HepG2 (cell line): ENCODE data around the gene MAT2A. TPM values are rescaled to one million over a fixed set of nuclear protein-coding genes. Genes with fewer than 3 reads are reported as not detected.

ENCODE experiments used
- ATF5 ChIP-seq: sonication (generic); formaldehyde crosslinking; IDR thresholded peaks from 2 replicates; pipeline ENCODE4 v1.4.0; 2020; ENCODE audit warnings: mild to moderate bottlenecking, low read depth, missing genetic modification reagents
- CCDC6 ChIP-seq: sonication (generic); formaldehyde crosslinking; IDR thresholded peaks from 2 replicates; pipeline ENCODE4 v1.8.1; 2022; ENCODE audit warnings: mild to moderate bottlenecking, missing genetic modification reagents, moderate library complexity
- DDIT3 ChIP-seq: sonication (generic); formaldehyde crosslinking; IDR thresholded peaks from 2 replicates; pipeline ENCODE4 v1.4.0; 2020; ENCODE audit warnings: mild to moderate bottlenecking, missing genetic modification reagents
- FOXP4 ChIP-seq: sonication (generic); formaldehyde crosslinking; IDR thresholded peaks from 2 replicates; pipeline ENCODE4 v1.4.0; 2020; ENCODE audit warnings: missing genetic modification reagents
- GPN1 ChIP-seq: sonication (generic); formaldehyde crosslinking; IDR thresholded peaks from 2 replicates; pipeline ENCODE4 v1.5.1; 2020; ENCODE audit warnings: missing genetic modification reagents, borderline replicate concordance
- MIER2 ChIP-seq: IDR thresholded peaks from 2 replicates; pipeline ENCODE4 v1.6.1; 2016; ENCODE audit warnings: missing biosample characterization, missing genetic modification reagents
- MTA3 ChIP-seq: sonication (generic); formaldehyde crosslinking; IDR thresholded peaks from 2 replicates; pipeline ENCODE4 v1.4.0; 2020; ENCODE audit warnings: missing genetic modification reagents
- NFRKB ChIP-seq: fragments of 450-650 bp; IDR thresholded peaks from 2 replicates; pipeline ENCODE4 v1.6.1; 2017
- PCBP2 ChIP-seq: fragments of 200-400 bp; formaldehyde crosslinking; optimal IDR thresholded peaks from 2 replicates; pipeline ENCODE3; 2018; ENCODE audit warnings: low read length, low read depth; ENCODE audit not compliant: poor library complexity, severe bottlenecking
- PHB2 ChIP-seq: fragments of 450-650 bp; IDR thresholded peaks from 2 replicates; pipeline ENCODE4 v1.6.1; 2018; ENCODE audit not compliant: partially characterized antibody
- RBAK ChIP-seq: sonication (generic); formaldehyde crosslinking; IDR thresholded peaks from 2 replicates; pipeline ENCODE4 v1.5.1; 2020; ENCODE audit warnings: mild to moderate bottlenecking, missing genetic modification reagents
- RBM39 ChIP-seq: fragments of 200-400 bp; formaldehyde crosslinking; IDR thresholded peaks from one replicate; pipeline ENCODE4 v1.6.1; 2018; ENCODE audit warnings: antibody characterized with exemption, mild to moderate bottlenecking, low read depth, low read length; ENCODE audit not compliant: poor library complexity, severe bottlenecking
- TAF1 ChIP-seq: sonication (generic); formaldehyde crosslinking; IDR thresholded peaks from 2 replicates; pipeline ENCODE4 v1.4.0; 2020; ENCODE audit warnings: missing genetic modification reagents
- TBX2 ChIP-seq: sonication (generic); formaldehyde crosslinking; IDR thresholded peaks from 2 replicates; pipeline ENCODE4 v1.5.0; 2020; ENCODE audit warnings: missing genetic modification reagents, mild to moderate bottlenecking, borderline replicate concordance
- TOE1 ChIP-seq: sonication (generic); formaldehyde crosslinking; IDR thresholded peaks from 2 replicates; pipeline ENCODE4 v1.4.0; 2020; ENCODE audit warnings: mild to moderate bottlenecking, missing genetic modification reagents
- ZBTB25 ChIP-seq: IDR thresholded peaks from 2 replicates; pipeline ENCODE4 v1.6.1; 2018; ENCODE audit warnings: missing genetic modification reagents
- ZFP36L2 ChIP-seq: sonication (generic); formaldehyde crosslinking; IDR thresholded peaks from 2 replicates; pipeline ENCODE4 v1.4.0; 2020; ENCODE audit warnings: missing genetic modification reagents
- ZNF234 ChIP-seq: sonication (generic); formaldehyde crosslinking; conservative IDR thresholded peaks from 2 replicates; pipeline ENCODE4 v1.5.1; 2020; ENCODE audit warnings: mild to moderate bottlenecking, missing genetic modification reagents
- ZNF3 ChIP-seq: IDR thresholded peaks from 2 replicates; pipeline ENCODE4 v1.7.0; 2017; ENCODE audit warnings: inconsistent platforms
- ZNF460 ChIP-seq: sonication (generic); formaldehyde crosslinking; IDR thresholded peaks from 2 replicates; pipeline ENCODE4 v1.5.1; 2020; ENCODE audit warnings: missing genetic modification reagents, mild to moderate bottlenecking, borderline replicate concordance
- ZNF550 ChIP-seq: sonication (generic); formaldehyde crosslinking; IDR thresholded peaks from 2 replicates; pipeline ENCODE4 v1.4.0; 2020; ENCODE audit warnings: mild to moderate bottlenecking, missing genetic modification reagents, borderline replicate concordance
- ZNF572 ChIP-seq: sonication (generic); formaldehyde crosslinking; IDR thresholded peaks from 2 replicates; pipeline ENCODE4 v1.5.1; 2020; ENCODE audit warnings: mild to moderate bottlenecking, missing genetic modification reagents
- ZNF629 ChIP-seq: sonication (generic); formaldehyde crosslinking; conservative IDR thresholded peaks from 2 replicates; pipeline ENCODE4 v1.5.0; 2020; ENCODE audit warnings: missing genetic modification reagents
- ZNF761 ChIP-seq: sonication (generic); formaldehyde crosslinking; conservative IDR thresholded peaks from 2 replicates; pipeline ENCODE4 v1.4.0; 2020; ENCODE audit warnings: mild to moderate bottlenecking, missing genetic modification reagents
- ZNF770 ChIP-seq: sonication (generic); formaldehyde crosslinking; IDR thresholded peaks from 2 replicates; pipeline ENCODE4 v1.5.0; 2020; ENCODE audit warnings: mild to moderate bottlenecking, missing genetic modification reagents
- ZNF891 ChIP-seq: sonication (generic); formaldehyde crosslinking; IDR thresholded peaks from 2 replicates; pipeline ENCODE4 v1.5.0; 2020; ENCODE audit warnings: mild to moderate bottlenecking, missing genetic modification reagents
- polyA plus RNA-seq, 8 experiments: library from polyadenylated mRNA; depleted of rRNA in 3 of 8; stranded (reverse) in 7 of 8; unstranded in 1 of 8; fragments of >200 nt; fragmentation: Illumina TruSeq in 4 of 8; extraction: Trizol in 4 of 8; gene quantifications; 2 replicates each; pipeline versions ENCODE4 v1.2.1 to v1.2.3, GENCODE V29; 2011 to 2016; ENCODE audit warnings: low read depth in 4 of 8, missing spikeins in 1 of 8, mixed read lengths in 1 of 8; ENCODE audit not compliant: insufficient read depth in 1 of 8
- total RNA-seq, 5 experiments: library from RNA; depleted of rRNA; stranded (reverse); fragments of >200 nt; fragmentation: Illumina TruSeq; extraction: Trizol; gene quantifications; 2 replicates each; pipeline ENCODE4 v1.2.3, GENCODE V29; 2016; ENCODE audit warnings: low read depth in 1 of 5

Gene MAT2A
- total and polyA plus RNA-seq, 2 of the 13 experiments (the other 11 are each of a cell fraction or from before 2014, with no cell fraction given), result 155 to 331 TPM

GRCh38 chr2:85584354-85584856 is 45.4 kb downstream of the MAT2A start, which contains the start of gene VAMP5 (continued):
- peak; percentile 48 for TF ChIP-seq FOXP4 (CRISPR knock-in tag)
- peak; percentile 59 for TF ChIP-seq ZNF770 (CRISPR knock-in tag)
- TF ChIP-seq RBAK (CRISPR knock-in tag), result peak; percentile 60; the same call in 1 of the 2 replicates
- peak; percentile 92; the same call in 1 of the 2 replicates for TF ChIP-seq ZNF629 (CRISPR knock-in tag)
- no peak for TF ChIP-seq ZNF572 (CRISPR knock-in tag)
- no peak for TF ChIP-seq MIER2
- peak; percentile 20; the same call in 1 of the 2 replicates for TF ChIP-seq ZNF891 (CRISPR knock-in tag)
- TF ChIP-seq DDIT3 (CRISPR knock-in tag), result no peak
- no peak; the same call in 1 of the 2 replicates for TF ChIP-seq ZNF3
- no peak for TF ChIP-seq MTA3 (CRISPR knock-in tag)
- TF ChIP-seq PCBP2, result no peak
- TF ChIP-seq ZNF460 (CRISPR knock-in tag), result peak; percentile 65; the same call in 1 of the 2 replicates
- no peak for TF ChIP-seq PHB2
- no peak for TF ChIP-seq ZNF761 (CRISPR knock-in tag)
- no peak; the same call in 1 of the 2 replicates for TF ChIP-seq TBX2
- no peak; the same call in none of the 2 replicates for TF ChIP-seq CCDC6 (CRISPR knock-in tag)
- TF ChIP-seq TAF1 (CRISPR knock-in tag), result peak; percentile 90
- TF ChIP-seq ATF5 (CRISPR knock-in tag), result 0 out of 2 replicates have a peak, but pooled peaks have one; percentile 57
- TF ChIP-seq RBM39, result peak; percentile 91
- TF ChIP-seq ZNF234 (CRISPR knock-in tag), result 0 out of 2 replicates have a peak, but pooled peaks have one; percentile 54
- peak; percentile 89; the same call in 1 of the 2 replicates for TF ChIP-seq TOE1 (CRISPR knock-in tag)
- no peak for TF ChIP-seq ZNF550 (CRISPR knock-in tag)
- TF ChIP-seq ZBTB25, result no peak
- TF ChIP-seq GPN1 (CRISPR knock-in tag), result no peak; the same call in 1 of the 2 replicates
- no peak for TF ChIP-seq NFRKB
- TF ChIP-seq ZFP36L2 (CRISPR knock-in tag), result no peak
